Spleen (tissue), 7 donors: ENCODE measurements around the gene ADAMTS17.
A peak's percentile ranks its signal among the peaks of the same experiment; 100 is the strongest.

Source experiments
- CTCF ChIP-seq, 11 experiments: fragments of 200-600 bp in 7 of 11; fragments of 450-650 bp in 4 of 11; sonication (generic) in 4 of 11; IDR thresholded peaks in 8 of 11; conservative IDR thresholded peaks in 3 of 11; 1 replicate in 7 of 11; 2 replicates in 4 of 11; pipeline versions ENCODE4 v1.4.0 to v1.8.0; 2016 to 2021; ENCODE audit warnings: antibody characterized with exemption in 11 of 11, inconsistent platforms in 4 of 11, mild to moderate bottlenecking in 1 of 11
- POLR2A ChIP-seq, 3 donors: fragments of 450-650 bp; IDR thresholded peaks; one replicate each; pipeline ENCODE4 v1.5.1; 2017; ENCODE audit warnings: antibody characterized with exemption in 3 of 3, mild to moderate bottlenecking in 1 of 3
- POLR2AphosphoS5 ChIP-seq, 3 donors: sonication (generic); formaldehyde crosslinking; IDR thresholded peaks; one replicate each; pipeline ENCODE4 v1.5.1; 2017; ENCODE audit warnings: antibody characterized with exemption in 3 of 3
- donor health status: DM: no; HTN: no; CAD: no; lungs with moderate emphysema.
- donor health status: DM: no; HTN: no; CAD: no.
- donor health status: DM: no; HTN: no; CAD: no.

DNA sequence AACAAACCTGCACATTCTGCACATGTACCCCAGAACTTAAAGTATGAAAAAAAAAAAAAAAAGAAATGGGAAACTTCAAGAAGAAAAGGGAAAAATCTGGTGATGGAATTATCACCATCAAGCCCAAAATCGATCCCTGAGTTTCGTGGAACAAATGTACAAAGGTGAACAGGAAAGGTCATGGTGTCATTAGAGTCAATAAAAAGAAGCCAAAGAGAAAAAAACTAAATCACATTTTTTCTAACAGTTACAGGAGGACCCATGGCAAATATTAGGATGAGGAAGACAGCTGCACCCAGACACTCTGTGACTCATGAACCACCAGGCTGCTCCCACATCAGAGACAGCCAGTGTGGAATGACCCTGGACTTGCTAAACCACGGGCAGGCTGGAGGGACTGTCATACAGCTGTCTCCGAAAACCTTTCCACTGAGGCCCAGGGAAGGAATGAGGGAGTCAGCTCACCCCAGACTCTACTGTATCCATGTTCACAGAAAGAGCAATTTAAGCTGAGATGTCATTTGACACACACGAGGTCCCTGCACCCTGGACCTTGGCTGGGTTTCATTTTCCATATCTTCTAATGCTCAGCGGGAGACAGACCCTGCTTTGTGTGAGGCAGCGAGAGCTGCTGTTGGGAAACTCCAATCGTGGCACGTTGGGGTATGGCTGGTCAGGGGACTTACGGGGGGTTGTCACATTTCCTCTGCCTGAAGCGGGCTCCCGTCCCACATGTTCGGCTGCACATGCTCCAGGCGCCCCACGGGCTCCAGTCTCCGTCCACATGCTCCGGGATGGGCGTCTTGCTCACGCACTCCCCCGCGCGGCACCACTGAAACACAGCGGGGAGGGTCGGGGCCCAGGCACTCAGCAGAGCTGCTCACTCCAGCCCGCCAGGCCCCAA lies 210.2 kb downstream of the ADAMTS17 start:
- TF ChIP-seq CTCF (IDR thresholded peaks at IDR 0.05 in 8 of 11, conservative IDR thresholded peaks at IDR 0.05 in 3 of 11), result peak in 9 of 11 experiments; percentile 20 to 51 (median 45)
- TF ChIP-seq POLR2A (IDR thresholded peaks at IDR 0.05), result no peak
- TF ChIP-seq POLR2AphosphoS5 (IDR thresholded peaks at IDR 0.05), result peak in 2 of 3 donors; percentile 53 to 59
